CD4-positive, alpha-beta T cell treated with Interleukin-1 beta for 1 hour (primary cell): Measurements from ENCODE around the gene LDB2.

Experiments used
- DNase-seq, 2 donors: peaks; one replicate each; pipeline ENCODE4 v3.0.0-alpha.2; 2020 to 2022

The LDB2 gene

DNA sequence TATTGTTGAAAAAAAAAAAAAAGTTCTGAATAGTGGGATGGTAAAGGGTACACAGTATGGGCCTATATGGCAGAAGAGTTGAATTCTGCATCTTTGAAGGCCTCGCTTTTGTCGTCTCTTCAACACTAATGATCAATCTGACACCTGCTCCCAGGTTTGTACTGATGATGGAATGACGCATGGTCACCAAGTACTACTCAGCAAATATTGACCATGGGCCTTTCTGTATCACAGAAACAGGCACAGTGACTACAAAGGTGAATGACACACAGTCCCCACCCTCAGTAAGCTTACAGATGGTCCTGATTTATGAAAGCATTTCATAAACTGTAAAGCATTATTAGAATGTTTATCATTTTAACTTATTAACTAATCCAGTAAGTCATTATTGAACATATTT, 152.6 kb downstream of the LDB2 start:
- no peak for DNase-seq

DNA sequence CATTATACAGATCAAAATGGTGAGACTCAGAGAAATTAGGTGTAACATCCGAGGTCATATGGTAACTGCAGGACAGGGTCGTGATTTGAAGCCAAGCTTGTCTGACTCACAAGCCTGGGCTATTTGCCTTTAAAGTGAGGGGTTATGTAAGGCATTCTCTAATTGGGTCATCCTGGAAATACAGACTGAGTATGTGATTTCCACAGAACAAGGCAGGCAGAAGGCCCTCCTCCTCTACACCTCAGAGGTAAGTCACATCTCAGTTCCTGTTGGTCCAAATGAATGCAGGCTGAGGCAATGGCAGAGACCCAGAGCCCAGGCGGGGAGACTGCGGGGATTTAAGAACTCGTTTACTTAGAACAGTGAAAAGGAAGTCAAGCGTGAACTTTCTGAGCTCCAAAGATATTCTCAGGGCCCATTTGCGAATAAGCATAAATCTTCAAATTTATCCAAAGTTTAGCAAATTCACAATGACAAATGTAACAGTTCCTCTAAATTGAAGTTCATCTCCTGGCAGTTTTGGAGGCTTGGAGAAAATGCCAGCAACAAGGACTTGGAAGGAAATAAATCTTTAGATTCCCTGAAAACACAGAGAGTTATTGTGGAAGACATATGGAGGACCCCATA, 153.3 kb downstream of the LDB2 start:
- no peak for DNase-seq

DNA sequence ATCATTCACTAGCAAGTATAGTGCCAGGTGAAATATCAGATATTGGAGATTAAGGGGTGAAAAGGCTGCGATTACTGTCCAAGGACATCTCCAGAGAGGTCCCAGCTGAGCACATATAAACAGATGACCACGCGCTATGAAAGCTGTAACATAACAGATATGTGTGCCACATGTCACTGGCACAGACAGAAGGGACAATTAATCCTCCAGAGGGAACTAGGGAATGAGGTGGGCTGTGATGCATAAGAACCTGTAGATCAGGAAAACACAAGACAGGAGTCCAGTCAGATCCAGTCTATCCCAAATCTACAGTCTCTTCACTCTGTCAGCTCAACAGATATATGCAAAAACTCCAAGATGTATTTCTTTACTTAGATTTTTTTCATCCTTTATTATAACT, 157.2 kb downstream of the LDB2 start:
- no peak for DNase-seq

GRCh38 chr4:16739997-16740624, 158.3 kb downstream of the LDB2 start:
- no peak for DNase-seq

DNA sequence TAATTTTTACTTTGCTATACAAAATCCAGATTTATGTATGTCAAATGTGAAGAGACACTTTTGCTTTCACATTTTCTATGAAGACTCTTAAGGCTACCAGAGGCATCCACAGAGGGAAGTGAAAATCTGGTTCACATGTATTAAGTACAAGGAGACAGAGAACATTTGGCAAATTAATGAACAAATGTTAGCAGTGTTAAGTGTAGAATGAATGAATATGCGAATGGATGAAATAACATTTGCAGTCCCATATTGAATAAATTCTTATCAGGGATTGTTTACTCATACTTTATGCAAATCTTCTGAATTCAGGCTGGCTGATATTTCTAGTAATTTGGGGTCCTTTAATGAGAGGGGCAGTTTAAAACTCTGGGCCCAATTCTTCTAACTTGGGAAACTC, 159.9 kb downstream of the LDB2 start:
- no peak for DNase-seq

DNA sequence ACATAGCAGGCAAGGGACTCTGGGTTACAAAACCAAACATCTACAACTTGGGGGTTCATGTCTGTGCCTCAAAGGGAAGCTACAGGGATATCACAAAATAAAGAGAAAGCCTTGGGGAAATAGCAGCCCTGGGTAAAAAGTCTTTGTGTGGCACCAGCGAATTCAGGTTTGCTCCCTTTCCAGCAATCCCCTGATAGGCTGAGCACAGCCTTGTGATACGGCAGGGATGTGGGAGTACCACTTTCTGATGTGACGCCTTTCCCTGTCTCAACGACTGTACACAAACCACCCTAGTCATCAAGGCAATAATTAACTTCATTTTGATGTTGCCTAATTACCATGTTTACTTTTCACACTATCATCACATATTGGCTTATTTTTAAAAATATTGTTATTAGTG, 164.9 kb downstream of the LDB2 start:
- DNase-seq: no peak

DNA sequence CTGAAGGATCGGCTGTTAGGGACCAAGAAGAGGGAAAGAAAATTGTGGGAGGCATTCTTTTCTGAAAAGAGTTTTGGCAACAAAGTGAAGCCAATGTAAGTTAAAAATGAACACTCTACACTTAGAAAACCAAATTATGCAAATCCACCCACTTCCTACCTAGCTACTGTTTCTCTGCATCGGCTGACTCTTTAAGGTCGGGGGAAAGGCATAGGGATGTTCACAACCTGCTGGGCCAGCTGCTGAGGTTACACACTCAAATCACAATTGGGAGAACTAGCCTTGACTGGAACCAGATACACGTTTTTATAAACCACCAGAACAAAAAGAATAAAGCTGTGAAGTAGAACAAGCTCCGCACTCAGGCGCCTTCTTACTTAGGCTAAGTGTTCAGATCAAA, 165.7 kb downstream of the LDB2 start:
- no peak for DNase-seq

DNA sequence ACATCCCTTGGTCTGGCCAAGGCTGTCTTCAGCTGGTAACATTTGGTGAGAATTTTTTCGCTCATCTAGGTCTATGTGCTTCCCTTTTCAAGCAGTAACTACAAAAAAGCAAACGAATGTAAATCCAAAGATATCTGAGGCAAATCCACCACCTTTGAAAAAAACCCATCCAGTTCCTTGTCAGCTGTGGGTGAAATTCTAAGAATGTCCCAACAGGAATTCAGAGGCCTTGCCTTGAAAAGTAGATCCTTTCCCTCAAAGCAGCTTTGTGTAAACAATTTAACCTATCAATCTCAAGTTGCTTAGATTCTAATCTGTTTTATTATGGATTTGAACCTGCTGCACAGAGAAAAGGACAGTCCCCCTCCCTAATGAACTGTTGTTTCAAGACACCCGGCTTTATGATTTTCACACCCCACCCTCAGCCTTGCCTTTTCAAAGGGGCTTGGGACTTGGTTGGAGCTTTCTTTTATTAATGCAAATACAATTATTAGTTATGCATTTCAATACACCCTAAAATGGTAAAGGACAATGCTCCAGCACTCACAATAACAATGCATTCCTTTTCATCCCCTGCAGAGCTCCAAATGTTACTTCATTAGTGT, 166.6 kb downstream of the LDB2 start:
- DNase-seq: no peak

DNA sequence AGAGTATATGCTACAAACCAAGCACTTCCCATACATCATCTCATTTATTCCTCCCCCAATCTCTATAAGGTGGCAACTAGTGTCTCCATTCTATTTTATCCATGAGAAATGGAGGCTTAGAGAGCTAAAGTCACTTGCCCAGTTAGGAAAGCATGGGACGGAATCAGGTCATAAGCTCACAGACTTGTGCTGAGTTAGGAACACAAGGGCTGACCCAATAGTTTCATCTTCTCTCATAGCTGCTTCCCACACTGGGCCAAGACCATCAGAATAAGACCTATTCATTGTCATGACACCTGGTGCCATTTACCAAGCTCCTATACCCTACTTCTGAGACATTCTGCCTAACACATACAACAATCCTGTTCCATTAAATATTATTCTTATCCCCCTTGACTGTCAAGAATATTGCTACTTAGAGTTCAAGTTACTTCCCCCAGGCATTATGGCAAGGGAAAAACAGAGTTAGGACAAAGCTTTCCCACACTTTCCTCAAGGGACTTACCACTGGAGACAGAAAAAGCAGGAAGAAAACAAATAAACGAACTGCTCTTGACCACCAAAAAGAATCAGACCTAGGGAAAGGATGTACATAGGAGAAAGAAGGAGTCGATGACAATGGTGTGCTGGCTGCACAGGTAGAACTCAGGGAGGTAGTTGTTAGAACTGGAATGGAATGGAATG, 167.8 kb downstream of the LDB2 start:
- no peak for DNase-seq

- DNase-seq: no peak
Observed at GRCh38 chr4:16729336-16729735, 169.1 kb downstream of the LDB2 start.

DNA sequence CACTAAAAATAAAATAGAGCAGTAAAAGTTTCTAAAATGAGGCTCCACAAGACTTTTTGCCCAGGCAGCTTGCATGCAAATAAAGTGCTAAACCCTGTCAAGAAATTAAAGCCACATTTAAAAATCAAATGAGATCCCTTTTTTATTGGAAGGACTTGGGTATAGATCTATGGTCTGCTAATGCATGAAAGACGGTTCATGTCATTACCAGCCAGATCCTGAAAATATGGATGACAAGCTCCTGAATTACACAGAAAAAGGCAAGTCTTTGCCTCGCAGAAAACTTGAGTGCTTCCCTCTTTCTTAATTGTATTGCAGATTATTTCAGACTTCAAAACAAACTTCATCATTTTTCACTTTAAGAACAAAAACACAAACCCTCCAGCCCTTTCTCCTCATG, 169.6 kb downstream of the LDB2 start:
- DNase-seq: no peak

- no peak for DNase-seq
Observed at GRCh38 chr4:16728111-16728510, 170.3 kb downstream of the LDB2 start.

DNA sequence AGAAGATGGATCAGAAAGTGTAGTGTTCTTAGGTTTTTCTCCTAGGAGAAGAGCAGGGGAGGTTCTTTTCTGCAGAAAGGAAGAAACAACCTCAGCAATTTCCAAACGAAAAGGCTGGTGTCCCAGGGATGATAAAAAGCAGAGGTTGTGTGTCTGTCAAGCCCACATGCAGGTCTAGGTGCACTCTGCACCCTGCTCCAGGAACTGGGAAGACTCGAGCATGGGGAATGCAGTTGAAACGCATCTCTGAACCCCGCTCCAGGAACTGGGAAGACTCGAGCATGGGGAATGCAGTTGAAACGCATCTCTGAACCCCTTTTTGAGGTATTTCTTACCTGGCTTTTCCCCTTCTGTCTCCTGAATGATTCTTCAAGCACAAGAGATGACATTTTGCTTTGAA, 171.2 kb downstream of the LDB2 start:
- DNase-seq: no peak

DNA sequence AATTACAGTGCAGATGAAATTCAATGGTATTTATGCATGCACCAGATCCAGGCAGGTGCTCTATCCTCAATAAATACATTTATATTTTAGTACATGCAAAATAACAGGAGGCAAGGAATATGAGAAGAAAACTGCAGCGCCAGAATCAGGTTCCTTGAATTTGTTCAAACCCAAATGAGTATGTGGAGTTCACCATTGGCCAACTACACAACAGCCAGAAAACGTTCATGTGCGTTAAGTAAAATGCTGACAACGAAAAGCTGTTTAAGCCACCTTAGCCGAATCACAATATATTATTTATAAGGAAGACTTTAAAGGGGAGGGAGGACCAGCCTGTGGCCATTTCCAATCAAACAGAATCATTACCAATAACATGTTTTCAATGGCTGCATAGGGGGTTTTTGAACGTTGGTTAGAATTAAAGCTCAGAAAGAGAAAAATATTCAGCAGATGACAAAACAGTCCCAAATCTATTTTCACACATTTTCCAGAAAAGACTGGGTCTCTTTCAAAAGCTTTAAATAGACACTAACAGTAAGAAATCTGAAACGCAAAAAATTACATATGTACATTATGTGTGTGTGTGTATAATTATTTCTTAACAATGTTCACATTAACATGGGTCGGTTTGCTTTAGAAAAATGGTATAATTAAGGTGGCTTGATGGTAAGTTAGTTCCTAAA, 171.9 kb downstream of the LDB2 start:
- DNase-seq: no peak

GRCh38 chr4:16725252-16725651, 173.2 kb downstream of the LDB2 start:
- no peak for DNase-seq

DNA sequence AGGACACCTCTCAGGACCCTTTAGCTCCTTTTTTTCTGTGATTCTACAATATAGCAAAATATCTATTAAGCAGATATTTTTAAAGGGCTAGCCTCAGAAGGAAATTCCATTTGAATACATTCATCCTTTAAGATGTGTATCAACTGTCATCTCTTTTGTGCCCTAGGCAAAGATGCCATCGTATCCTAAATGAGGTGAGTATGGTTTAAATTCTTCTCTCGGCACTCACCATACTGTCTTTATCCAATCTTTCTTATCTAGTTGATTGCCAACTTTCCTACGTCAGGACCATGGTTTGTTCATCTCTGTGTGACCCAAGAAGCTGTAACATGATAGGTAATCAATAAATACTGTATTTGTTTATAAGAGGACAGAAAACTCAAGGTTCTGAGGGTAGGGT, 176.0 kb downstream of the LDB2 start:
- DNase-seq: no peak

DNA sequence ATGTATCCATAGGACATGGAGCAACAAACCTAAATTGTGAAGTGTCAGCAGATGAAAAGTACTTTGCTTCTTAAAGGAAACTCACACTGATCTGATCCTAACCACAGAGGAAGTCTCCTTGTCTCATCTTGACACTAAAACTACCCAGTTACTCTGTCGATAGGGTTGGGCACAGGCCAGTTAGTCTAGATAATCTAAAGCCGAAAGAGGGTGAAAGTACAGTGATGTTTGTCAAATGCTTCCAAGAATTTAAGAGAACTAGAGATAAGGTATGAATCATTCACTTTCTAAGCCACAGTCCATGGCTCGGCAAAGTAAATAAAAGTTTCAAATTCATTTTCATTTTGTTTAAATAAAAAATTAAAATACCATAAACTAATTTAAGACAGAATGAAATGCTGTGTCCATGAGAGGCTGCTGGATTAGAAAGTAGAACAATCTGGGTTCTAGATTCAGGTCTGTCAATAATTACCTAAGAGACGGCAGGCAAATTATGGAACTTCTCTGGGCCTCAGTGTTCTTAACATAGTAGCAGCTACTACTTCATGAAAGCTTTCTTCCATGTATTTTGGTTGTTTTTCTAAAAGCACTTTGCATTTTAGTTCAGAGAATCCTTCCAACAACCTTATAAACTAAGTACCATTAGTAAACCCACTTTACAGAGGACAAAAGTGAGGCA, 176.7 kb downstream of the LDB2 start:
- DNase-seq: no peak

DNA sequence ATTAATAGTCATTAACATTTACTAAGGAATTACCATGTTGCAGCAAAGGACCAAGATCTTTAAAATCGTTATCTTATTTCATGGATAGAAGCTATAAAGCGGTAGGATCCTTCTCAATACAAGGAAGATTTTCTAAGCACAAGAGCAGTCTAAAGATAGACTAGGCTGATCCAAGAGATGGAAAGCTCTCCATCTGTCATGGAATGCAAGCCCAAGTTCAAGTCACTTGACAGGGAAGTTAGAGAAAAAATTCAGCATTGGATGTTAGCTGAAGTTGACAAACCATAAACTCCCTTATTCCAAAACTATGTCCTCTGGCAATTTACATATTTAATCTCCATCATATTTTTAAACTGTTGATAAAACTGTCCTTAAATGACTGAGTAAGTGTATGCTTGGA, 177.7 kb downstream of the LDB2 start:
- no peak for DNase-seq

DNA sequence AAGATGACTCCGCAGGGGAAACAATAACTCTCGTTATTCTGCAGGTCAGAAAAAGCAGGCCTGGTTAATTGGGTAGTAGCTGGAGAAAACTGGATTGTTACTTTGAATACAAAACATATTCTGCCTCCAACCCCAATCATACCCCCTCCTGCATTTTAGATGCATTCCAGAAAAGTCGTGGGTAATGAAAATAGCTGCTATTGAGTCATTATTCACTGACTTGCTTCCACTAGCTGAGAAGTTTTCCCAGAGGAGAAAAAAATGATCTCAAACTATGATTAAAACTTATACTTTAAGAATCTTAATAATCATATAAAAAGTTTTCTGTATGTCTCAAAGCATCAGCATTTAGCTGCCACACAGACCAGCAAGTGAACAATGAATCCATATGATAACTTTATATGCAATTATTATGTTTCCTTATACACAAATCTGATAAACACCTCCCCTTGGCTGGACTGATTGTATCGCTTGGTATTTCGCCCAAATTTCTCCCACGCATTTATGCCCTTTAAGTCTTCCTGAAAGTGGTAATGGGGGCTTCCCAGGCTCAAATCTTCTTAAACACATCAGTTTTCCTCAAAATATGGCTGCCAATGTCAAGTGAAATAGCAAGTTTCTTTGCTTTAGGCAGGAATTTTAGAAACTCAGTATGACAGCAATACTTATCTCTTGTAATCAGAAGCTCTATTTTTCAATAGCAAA, 181.0 kb downstream of the LDB2 start:
- no peak for DNase-seq

GRCh38 chr4:16715482-16715881, 183.0 kb downstream of the LDB2 start:
- DNase-seq: no peak

DNA sequence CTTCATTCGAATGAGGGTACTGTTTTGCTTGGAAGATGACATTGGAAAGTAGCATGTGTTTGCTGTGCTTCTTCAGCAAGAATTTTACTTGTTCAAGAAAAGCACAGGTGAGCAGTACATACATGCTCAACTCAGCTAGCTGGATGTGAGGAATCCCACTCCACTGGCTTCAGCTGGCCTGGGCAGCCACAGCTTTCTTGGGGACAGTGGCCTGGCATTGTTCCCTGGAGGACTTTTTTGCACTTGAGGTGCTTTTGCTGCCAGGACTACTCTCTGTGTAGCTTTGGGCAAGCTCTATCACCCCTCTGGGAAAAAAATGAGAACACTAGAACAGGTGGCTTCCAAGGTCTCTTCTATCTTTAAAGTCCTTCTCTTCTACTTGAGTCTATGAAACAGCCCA, 184.3 kb downstream of the LDB2 start:
- no peak for DNase-seq

- DNase-seq: no peak
Observed at GRCh38 chr4:16713696-16714095, 184.7 kb downstream of the LDB2 start.
